ENCODE data around the gene CCNY.

DNA sequence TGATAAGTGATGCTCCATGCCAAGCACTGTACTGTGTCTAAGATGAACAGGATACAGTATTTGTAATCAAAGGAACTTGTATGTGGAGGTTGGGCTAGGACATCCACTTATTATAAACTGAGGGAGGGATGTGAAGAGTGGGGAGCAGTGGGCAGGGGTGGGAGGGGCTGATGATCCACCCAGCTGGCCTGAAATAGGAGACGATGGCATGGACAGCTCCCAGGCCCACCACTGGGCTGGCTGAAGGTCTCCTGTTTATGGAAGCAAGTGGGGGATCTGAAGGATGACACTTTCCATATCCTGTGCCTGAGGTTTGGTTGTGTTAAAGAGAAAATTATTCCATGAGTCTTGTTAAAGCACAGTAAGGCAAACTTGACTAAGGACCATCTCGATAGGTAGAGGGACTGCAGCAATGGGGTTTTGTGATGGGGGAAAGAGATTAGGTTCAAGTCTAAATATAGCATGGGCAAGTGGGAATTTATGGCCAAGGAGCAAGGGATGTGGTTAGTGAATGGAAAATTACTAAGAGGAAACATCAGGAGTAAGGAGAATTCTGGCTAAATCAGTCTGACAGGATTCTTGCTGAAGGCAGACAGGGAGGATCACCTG is 124.6 kb downstream of the CCNY start:
- TF ChIP-seq, protein P1, sequence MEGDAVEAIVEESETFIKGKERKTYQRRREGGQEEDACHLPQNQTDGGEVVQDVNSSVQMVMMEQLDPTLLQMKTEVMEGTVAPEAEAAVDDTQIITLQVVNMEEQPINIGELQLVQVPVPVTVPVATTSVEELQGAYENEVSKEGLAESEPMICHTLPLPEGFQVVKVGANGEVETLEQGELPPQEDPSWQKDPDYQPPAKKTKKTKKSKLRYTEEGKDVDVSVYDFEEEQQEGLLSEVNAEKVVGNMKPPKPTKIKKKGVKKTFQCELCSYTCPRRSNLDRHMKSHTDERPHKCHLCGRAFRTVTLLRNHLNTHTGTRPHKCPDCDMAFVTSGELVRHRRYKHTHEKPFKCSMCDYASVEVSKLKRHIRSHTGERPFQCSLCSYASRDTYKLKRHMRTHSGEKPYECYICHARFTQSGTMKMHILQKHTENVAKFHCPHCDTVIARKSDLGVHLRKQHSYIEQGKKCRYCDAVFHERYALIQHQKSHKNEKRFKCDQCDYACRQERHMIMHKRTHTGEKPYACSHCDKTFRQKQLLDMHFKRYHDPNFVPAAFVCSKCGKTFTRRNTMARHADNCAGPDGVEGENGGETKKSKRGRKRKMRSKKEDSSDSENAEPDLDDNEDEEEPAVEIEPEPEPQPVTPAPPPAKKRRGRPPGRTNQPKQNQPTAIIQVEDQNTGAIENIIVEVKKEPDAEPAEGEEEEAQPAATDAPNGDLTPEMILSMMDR (IDR thresholded peaks at IDR 0.05), result no peak
- TF ChIP-seq POLR2A (IDR thresholded peaks at IDR 0.05), result no peak
